ENCODE results near the gene ANKS3.

Gene ANKS3

GRCh38 chr16:4724661-4725270, 9.3 kb downstream of the ANKS3 start:
- DNase-seq = no peak

- no peak for DNase-seq
These were observed 10.9 kb downstream of the ANKS3 start for GRCh38 chr16:4723071-4723767.

GRCh38 chr16:4718466-4718865, 15.6 kb downstream of the ANKS3 start:
- no peak for DNase-seq

- no peak for DNase-seq
These were observed 19.1 kb downstream of the ANKS3 start for GRCh38 chr16:4714996-4715395.

GRCh38 chr16:4713663-4714501, 20.2 kb downstream of the ANKS3 start:
- DNase-seq = no peak

- no peak for DNase-seq
These were observed 24.6 kb downstream of the ANKS3 start for GRCh38 chr16:4709481-4709880.

GRCh38 chr16:4706871-4707270, 27.2 kb downstream of the ANKS3 start:
- no peak for DNase-seq

- DNase-seq = no peak
These were observed 29.2 kb downstream of the ANKS3 start for GRCh38 chr16:4704913-4705312.

- DNase-seq = no peak
These were observed 29.6 kb downstream of the ANKS3 start for GRCh38 chr16:4704491-4704890.

GRCh38 chr16:4703906-4704305, 30.2 kb downstream of the ANKS3 start:
- no peak for DNase-seq

- no peak for DNase-seq
These were observed 31.6 kb downstream of the ANKS3 start for GRCh38 chr16:4702466-4702808.

GRCh38 chr16:4701791-4702465, 32.1 kb downstream of the ANKS3 start:
- DNase-seq = no peak

- DNase-seq = no peak
These were observed 32.9 kb downstream of the ANKS3 start for GRCh38 chr16:4700997-4701743.

- DNase-seq = no peak
These were observed 33.6 kb downstream of the ANKS3 start for GRCh38 chr16:4700380-4700996.

- no peak for DNase-seq
These were observed 35.0 kb downstream of the ANKS3 start for GRCh38 chr16:4699046-4699556.

- DNase-seq = no peak
These were observed 35.6 kb downstream of the ANKS3 start for GRCh38 chr16:4698321-4699045.

- DNase-seq = no peak
These were observed 36.2 kb downstream of the ANKS3 start for GRCh38 chr16:4697848-4698291.

- no peak for DNase-seq
These were observed 36.9 kb downstream of the ANKS3 start for GRCh38 chr16:4696905-4697847.

- no peak for DNase-seq
These were observed 37.7 kb downstream of the ANKS3 start for GRCh38 chr16:4696172-4696904.
